Measurements from ENCODE around the gene NEK9.
"Not testable (repeated sequence)": the region's sequence is repeated elsewhere in the genome, so short reads cannot be mapped to it uniquely, and the experiment has no call there.

The NEK9 gene

DNA sequence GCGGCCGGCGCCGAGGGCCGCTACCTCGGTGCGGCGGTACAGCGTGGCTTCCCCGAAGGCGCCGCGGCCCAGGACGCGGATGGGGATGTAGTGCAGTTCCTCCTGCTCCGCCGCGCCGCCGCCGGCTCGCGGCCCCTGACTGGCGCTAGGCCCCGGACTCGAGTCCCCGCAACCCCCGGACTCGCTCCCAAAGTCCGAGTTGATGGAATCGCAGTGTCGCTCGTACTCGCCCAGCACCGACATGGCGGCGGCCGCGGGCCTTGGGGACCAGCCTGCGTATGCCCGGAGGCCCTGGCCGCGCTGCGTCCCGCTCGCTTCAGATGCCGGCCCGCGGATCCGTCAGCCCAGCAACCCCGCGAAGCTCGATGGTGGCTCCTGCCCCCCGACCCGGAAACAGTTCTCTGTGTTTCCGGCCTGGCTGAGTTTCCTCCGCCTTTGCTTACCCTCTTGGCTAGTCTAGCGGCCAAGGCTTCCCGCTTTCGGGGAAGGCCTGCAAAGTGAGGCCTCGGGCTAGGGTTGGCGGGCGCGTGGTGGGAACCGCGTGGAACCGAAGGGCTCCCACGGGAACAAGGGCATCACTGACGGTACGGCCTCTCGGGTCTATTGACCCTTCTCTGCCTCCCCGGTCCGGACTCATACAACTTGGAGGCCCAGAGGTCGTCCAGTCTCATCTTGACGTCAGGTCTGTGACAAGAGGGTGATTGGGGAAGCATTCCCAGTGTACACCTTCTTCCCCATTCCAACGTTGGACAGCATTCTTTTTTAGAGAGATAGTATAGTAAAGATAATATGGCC, at the start of gene NEK9:
TSS of gene NEK9 (minus strand) at position 370 of the 795 bp plus-strand sequence. CDS start at position 243, 127 bp downstream.
- DNase-seq (ENCODE audit: low read depth), result peak; percentile 53

DNA sequence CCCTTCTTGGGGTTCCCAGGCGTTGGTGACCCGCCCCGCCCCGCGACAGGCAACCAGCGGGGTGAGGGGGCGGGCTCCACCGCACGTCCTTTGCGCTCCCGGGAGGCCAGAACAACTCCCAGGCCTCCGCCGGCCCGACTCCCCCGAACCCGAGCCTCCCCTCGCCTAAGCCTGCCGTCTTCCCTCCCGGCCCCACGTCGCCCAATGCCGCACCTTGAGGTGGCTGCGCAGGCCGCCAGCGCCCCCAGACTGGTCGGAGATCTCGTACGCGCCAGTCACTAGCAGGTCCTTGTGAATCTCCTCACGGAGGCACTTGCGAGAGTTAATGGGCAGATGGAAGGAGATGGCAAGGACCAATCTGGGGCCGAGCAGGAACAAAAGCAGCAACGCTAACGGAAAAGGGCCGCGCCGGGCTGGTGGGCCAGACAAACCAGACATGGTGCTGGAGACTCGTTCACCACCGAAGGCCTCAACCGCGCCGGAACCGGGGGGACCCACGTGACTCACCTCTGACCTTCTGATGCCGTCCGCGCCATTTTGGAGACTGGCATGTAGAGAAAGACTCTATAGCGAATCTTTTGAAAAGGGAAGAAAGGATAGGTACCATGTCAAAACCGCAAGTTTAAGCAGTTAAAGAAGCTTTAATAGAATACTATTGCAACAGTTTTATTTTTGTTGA, 49.4 kb upstream of the NEK9 start, which contains the start of gene TMED10:
TSS of gene TMED10 (minus strand) at position 471 of the 679 bp plus-strand sequence. CDS start at position 438, 33 bp downstream.
- no peak for DNase-seq (ENCODE audit: low read depth)

DNA sequence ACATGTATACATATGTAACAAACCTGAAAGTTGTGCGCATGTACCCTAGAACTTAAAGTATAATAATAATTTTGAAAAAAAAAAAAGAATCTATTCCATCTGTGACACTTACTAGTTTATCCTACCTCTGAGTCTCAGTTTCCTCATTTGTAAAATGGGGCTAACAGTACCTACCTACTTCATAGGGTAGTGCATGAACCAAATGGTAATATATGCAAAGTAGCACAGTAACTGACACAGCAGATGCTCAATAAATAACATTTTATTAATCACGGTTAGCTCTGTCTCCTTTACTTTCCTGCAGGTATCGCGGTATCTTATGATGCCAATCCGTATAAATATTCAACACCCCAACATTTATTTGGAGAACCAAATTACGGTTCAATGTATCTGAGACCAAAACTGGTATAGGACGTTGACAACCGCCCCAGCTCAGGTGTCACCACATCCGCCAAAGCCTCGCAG, 48.9 kb upstream of the NEK9 start:
- no peak for DNase-seq (ENCODE audit: low read depth)

DNA sequence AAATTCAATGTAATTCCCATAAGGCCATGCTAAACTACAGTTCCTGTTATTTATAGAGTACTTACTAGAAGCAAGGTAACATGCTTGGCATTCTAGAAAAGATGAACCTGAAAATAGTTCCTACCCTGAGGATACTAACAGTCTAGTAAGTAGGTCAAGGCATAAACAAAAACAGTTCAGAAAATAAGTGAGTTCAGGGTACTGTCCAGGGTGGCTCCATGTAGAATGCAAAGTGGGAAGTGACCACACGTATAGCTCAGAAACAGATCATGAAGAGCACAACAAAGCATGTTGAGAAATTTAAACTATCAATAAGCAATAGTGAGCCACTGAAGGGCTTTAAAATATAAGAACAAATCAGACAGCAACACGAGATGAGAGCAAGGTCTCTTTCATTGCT, 47.2 kb upstream of the NEK9 start:
- no peak for DNase-seq (ENCODE audit: low read depth)

DNA sequence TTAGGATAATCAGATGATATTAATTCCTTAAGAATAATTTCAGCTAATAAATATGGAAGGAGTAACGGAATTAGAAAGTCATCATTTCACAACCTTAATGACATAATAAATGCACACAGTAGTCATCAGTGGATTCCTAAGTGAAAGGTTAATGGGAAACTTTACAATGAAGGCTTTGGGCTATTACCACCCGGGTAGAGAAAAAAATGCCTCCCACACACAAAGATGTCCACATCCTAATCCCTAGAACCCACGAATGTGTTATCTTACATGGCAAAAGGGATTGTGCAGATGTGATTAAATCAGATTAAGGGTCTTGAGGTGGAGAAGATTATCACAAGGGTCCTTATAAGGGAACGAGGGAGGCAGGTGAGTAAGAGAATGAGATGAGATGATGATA, 43.9 kb upstream of the NEK9 start:
- no peak for DNase-seq (ENCODE audit: low read depth)

DNA sequence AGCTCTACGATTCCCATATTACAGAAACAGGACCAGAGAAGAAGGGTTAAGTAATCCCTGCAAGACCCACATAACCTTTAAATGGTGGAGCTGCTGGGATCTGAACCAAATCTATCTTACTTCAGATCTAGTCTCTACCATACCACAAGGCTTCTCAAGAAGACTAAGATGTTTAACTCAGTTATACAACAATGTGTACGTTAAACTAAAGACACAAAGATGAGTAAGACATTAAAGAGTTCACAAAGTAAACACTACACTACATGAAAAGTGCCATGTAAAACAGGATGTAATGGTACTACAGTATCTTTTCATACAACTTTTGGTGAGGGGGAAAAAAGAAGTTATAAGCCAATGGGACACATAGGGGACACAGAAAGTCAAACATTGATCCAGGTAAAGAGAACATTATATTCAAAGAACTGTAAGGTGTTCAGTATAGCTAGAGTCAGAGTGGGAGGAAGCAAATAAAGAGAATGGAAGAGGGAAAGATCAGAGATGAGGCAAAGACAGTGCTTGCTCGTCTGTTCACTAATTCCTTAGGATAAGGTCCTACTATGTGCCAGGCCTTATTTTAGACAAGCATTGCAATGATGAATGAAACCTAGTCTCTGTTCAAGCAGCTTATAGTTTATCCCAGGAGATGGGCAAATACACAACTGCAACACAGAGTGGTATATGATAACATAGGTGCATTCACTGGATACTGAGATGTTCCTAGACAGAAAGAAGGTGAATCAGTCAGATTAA, 41.9 kb upstream of the NEK9 start:
- DNase-seq (ENCODE audit: low read depth), result no peak

DNA sequence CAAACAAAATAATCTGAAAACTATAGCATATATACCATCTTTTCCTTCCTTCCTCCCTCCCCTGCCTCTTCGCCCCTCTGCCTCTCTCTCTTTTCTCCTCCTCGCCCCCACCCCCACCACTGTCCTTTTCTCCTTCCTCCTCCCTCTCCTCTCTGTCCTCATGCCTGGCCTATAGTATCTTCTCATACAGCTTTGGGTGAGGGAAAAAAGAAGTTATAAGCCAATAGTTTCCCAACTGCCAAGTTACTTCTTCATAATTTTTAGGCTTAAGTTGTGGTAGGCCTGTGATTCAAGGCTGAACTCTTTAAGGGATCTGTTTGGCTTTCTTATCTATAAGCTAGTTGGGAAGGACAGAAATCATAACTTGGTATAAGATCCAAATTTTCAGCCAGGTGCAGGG, 40.5 kb upstream of the NEK9 start:
- no peak for DNase-seq (ENCODE audit: low read depth)

DNA sequence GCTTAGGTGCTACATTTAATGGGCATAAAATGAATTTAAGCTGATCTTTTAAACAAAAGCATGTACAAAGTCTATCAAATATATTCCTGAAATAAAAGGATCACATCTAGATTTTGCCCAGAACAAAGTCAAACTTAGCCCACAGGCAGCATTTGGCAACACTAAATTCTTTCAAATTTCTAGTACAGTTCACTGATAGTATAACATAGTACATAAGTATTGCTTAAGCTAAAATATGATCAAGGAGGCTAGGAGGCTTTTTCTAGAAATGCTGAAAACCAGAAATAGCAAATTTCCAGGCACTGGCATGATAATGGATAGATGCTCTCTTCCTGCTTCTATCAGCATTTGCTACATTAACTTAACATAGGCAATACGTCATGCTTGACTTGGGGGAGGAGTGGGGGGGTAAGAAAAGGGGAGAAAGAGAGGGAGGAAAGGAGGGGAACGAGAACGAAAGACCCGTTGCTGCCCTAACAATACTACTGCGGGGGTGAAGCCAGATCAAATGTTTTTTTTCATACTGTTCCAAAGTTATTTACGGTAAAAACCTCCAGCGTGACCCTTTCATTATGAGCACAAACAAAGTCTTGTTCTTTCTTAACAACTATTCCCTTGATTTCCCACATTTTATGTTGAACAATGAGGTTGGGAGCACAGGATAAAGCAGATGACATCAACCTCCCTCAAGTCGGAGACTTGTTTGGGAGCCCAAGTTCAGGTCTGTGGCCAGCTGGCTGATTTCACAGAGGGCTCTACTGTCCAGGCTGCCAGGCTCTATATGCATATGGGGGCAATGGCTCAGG, 38.9 kb upstream of the NEK9 start:
- DNase-seq (ENCODE audit: low read depth), result no peak

DNA sequence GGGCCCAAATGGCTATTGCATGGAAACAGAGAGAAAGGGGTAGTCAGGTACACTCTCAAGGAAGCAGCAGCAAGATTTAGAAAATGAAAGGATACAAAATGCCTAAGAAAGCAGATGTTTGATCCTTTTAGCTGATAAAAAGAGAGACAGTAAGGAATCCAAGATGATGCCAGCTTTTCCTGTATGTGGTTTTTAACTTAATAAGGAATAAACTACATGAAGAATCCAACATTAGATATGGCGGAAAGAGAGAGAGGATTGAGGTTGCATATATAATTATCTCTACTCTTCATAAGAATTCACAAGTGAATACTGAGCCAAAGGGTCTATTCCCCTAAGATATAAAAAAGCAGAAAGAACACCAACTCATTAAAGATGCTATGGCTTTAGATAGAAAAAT, 38.0 kb upstream of the NEK9 start:
- DNase-seq (ENCODE audit: low read depth), result no peak

DNA sequence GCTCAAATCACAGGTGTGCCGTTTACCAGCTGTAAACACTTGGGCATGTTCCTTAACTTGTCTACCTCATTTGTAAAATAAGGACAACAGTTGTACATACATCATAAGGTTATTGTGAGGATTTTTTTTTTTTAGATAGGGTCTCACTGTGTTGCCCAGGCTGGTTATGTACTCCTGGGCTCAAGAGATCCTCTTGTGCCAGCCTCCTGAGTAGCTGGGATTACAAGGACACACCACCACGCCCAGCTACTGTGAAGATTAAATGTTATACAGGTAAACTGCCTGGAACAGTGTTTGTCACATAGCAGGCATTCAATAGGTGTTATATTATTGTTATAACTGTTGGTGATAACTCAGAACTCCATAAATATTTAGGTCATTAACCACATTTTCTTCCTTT, 36.8 kb upstream of the NEK9 start:
- DNase-seq (ENCODE audit: low read depth), result no peak

DNA sequence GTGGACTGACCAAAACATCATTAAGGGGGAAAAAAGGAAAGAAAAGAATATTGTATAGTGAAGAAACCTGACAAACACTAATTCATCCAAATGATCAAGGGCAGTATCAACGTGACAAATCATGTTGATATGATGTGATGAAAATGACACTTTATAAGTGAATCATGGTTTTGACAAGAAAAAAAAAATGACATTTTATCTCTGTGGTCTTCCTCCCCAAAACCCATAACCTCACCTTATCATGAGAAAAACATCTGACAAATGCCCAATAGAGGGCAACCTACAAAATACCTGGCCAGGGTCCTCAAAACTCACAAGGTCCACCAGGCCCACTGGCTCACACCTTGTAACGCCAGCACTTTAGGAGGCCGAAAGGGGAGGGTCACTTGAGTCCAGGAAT, 35.8 kb upstream of the NEK9 start:
- DNase-seq (ENCODE audit: low read depth), result no peak

DNA sequence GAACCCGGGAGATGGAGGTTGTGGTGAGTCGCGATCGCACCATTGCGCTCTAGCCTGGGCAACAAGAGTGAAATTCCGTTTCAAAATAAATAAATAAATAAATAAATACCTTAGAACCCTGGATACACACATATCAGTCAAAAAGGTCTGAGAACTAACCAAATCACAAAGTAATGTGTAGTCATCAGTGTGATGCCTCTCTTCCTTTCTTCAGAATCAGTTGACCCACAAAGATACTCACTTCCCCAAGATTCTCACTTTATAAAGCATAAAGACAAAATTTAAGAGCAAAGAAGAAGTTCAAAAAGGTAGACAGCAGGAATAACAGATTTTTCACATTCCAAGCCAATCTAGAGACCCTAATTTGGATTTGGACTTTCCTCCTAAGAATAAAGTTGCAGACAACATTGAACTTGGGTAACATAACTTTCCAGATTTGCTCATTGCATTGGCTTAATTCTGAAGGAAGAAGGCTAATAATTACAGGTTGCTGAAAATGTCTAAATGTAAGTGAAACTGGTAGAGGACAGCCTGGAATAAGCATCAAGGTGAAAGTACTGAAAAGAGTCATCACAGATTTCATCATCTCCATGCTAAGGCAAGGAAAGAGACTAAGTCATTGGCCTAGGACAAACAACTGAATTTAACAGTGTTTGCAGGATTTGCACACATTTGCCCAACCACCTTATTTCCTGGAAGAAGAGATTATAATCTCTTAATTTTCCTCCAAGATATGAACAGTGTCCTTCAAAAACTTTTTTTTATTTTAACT, 32.2 kb upstream of the NEK9 start:
- no peak for DNase-seq (ENCODE audit: low read depth)

DNA sequence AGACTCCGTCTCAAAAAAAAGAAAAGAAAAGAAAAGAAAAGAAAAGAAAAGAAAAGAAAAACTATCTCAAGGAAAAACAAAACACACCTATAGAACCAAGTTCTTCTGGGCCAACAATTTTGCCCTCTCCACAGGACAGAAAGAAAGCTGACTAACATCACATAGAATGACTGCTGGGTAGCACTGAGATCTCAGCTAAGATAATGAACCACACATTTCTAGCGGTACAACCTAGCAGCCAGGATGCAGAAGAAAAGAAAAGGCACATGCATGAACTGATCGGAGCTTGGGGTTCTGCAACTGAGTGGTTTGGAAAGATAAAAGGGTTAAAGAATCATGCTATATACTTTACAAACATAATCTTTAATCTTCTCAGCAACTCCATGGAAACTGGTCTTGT, 30.1 kb upstream of the NEK9 start:
- DNase-seq (ENCODE audit: low read depth), result no peak

DNA sequence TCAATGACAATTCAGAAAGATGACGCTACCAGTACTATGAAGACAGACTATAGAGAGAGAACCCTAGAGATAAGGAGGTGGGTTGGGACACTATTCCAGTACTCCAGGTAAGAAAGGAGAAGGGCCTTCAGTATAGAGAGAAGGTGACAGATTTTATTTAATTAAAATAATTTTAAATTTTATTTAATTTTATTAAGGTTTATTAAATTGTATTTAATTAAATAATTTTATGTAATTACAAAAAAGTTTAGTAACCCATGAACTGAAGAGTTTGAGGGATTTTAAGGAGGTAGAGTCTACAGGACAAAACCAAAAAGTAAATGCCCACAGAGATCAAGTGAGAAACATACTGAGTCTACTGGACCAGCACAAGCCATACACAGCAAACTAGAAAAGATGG, 29.3 kb upstream of the NEK9 start:
- no peak for DNase-seq (ENCODE audit: low read depth)

DNA sequence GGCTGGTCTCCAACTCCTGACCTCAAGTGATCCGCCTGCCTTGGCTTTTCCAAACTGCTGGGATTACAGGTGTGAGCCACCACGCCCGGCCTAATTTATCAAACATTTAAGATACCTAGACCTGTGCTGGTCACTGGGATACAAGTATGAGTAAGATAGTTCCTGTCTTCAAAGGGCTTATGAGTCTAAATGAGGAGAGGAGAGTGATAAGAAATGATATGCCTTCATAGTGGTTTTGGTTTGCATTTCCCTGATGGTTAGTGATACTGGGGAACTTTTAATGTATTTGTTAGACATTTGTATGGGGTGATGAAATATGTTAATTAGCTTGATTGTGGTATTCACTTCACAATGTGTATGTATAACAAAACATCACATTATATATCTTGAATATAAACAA, 28.3 kb upstream of the NEK9 start:
- DNase-seq (ENCODE audit: low read depth), result no peak

DNA sequence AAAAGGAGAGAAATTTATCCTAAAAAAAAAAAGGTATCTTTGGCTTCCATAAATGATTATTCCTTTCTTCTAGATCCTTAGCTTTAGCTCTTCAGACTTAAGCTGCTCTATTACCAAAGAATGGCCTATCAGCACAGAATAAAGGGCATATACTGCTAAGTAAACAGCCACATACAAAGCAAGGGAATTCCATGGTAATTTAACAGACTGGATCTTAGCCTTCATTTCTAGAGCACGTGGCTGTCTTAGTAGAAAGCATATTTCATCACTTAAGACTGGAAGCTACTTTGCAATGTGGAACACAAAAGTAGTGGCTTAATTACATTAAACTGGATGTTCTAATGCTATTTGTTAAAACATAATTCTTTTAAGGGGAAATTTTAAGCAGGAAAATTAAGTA, 26.4 kb upstream of the NEK9 start:
- no peak for DNase-seq (ENCODE audit: low read depth)

DNA sequence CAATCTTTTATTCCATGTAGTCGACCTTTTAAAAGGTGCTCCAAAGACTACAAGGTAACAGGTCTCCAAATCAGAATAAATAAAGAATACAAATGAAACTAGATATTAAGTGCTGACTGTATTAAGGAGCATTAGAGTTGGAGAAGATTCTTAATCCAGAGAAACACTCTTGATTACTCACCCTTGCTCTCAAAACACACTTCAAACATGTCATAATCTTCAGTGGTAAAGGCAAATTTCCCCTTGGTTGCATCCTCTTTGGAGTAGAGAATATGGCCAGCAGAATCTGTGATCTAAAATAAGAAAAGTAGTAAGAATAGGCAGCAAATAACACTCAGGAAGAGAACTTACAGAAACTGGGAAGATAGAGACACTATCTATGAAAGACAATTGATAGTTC, 25.0 kb upstream of the NEK9 start:
- DNase-seq (ENCODE audit: low read depth), result no peak

DNA sequence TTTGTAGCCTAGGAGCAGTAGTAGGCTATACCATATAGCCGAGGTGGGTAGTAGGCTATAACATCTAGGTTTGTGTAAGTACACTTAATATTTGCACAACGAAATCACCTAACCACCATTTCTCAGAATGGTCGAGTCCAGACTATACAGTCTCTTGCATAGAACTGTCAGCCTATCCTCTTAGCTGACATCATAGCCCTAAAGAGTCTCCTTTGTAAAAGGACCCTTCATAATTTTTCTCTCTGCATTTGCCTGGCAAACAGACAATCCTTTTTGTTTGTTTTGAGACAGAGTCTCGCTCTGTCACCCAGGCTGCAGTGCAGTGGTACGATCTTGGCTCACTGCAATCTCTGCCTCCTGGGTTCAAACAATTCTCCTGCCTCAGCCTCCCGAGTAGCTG, 23.8 kb upstream of the NEK9 start:
- not testable (repeated sequence) for DNase-seq (ENCODE audit: low read depth)

DNA sequence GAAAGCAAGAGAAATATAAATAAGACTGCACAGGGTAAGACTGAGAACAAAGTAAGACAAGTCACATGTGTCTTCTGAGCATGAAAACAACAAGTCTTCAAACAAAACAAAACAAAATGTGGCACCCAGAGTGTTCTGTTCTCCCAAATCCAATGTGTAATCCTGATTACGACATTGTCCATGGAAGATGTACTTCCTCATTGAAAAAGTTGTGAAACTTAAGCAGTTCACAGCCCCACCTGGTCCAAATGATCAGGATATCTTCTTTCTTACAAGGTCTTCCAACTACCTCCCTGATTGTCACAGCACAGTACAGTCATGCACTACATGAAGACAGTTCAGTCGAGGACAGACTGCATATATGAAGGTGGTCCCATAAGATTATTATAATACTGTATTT, 23.3 kb upstream of the NEK9 start:
- no peak for DNase-seq (ENCODE audit: low read depth)

DNA sequence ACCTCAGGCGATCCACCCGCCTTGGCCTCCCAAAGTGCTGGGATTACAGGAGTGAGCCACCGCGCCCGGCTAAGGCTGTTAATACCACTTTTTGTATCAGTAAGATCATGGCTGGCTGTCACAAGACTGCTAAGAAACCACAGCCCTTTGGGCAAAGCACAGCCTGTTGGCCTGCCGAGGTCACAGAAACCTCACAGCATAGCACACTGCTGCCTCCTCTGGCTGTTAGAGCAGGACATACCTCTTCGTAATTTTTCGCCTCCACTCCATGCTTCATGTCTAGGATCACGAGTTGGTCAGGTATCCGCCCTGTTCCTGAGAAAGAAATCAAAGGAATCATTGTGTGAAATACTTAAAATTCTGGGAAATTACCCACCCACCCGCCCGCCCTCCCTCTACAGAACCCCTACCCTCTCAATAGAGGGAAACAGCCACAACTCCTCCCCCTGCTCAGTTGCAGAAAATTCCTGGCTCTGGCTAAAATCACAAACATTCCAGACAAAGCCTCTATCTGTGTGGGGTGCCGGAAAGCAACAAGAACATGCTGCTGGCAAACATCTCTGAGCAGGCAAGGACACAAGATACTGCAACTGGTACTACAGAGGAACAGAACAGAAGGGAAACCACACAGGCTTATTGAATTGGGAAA, 20.7 kb upstream of the NEK9 start:
- no peak for DNase-seq (ENCODE audit: low read depth)

DNA sequence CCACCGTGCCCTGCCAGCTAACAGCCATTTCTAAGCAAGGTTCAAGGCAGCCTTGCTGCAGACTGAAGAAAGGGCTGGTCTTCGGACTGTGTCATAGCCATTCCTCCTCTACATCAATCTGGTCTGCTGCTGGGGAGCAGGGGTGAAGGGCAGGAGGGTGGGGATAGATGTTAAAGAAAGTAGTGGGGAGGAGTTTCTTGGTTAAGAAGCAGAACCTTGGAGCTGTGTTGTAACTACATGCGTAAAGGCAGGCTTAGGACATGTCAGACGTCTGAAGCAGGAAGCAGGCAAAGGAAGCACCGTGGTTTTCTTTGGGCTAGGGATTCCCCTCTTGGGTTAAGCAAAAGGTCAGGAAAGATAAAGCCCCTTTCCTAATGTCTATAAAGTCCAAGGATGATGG, 18.1 kb upstream of the NEK9 start:
- no peak for DNase-seq (ENCODE audit: low read depth)

Data from GM04503 (cell line).